ENCODE results near the gene ATP1B3.
"Not testable (repeated sequence)": the region's sequence is repeated elsewhere in the genome, so short reads cannot be mapped to it uniquely, and the experiment has no call there.

ATP1B3 gene

DNA sequence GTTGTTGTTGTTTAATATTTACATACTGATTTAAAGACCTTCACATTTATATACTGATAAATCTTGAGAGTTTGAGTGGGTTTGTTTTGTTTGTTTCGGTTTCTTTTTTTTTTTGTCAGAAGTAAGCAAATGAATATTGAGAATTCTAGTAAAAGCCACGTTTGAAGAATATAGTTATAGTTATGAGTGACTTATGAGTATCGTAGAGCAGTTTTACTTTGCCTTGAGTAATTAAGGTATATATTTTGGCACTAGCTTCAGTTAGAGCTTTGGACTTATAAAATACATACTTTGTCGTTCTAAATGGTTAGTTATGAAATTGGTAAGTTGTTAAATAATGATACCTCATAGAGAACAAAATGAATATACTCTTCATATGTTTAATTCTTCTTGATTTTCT is 27.8 kb downstream of the ATP1B3 start:
- no peak for DNase-seq (ENCODE audit: low read depth in 3 of 3)

DNA sequence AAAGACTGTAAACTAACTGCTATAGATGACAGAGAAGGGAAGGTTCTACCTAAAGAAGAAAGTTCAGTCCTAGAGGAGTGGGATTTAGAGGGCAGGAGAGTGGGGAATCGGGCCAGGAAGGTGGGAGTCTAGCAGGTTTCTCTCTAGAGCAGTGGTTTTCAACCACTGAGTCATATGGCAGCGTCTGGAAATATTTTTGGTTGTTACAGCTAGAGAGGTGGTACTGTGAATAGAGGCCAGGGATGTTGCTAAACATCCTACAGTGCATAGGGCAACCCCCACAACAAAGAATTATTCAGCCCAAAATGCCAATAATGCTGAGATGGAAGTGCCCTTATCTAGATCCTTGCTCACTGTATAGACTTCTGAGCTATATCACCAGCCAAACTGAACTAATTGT is 28.7 kb downstream of the ATP1B3 start:
- DNase-seq (ENCODE audit: low read depth in 3 of 3) = no peak

DNA sequence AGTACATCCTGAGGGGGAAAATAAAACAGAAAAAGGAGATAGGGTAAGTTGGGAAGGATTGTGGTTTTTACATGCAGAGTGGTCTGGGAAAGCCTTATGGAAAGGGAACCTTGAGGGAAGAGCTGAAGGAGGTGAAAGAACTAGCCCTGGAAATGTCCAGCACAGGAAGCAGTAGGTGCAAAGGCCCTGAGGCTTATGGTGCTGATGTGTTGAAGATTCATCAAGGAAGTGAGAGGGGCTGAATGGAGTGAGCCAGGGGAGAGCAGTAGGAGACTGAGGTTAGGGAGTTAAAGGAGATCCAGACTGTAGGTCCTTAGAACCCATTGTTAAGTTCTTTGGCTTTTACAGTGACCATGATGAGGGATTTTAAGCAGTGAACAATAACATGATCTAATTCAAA is 33.0 kb downstream of the ATP1B3 start:
- DNase-seq (ENCODE audit: low read depth in 3 of 3) = no peak

DNA sequence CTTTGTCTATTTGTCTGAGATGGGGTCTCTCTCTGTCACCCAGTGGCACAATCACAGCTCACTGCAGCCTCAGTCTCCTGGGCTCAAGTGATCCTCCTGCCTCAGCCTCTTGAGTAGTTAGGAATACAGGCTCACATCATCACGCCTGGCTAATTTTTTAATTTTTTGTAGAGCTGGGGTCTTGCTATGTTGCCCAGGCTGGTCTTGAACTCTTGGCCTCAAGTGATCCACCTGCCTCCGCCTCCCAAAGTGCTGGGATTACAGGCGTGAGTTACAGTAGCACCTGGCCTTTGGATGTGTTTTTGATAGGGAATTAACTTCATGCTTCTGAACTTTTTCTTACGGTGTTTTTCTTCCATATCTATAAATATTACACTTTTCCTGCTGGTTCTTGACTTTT is 33.5 kb downstream of the ATP1B3 start:
- DNase-seq (ENCODE audit: low read depth in 3 of 3) = not testable (repeated sequence)

DNA sequence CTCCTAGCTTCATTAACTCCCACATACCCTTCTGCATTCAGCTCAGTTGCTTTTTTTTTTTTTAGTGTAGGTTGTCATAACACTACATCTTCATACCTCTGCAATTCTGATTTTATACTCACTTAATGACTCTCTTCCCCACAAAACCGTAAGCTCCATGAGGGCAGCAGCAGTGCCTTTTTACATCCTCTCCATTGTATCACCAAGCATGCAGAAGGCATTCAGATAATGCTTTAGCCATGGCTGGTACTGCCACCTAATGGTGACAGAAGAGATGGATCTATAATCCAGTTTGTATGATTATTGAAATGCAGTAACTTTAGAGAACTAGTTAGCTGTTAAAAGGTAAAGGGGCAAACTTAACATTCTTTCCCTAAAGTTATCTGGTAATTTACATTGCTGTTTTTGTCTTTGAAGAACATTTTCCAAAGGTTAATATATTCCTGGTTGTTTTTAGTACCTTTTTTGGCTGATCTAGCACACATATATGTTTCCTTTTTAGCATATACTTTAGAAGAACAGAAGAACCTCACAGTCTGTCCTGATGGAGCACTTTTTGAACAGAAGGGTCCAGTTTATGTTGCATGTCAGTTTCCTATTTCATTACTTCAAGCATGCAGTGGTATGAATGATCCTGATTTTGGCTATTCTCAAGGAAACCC is 36.8 kb downstream of the ATP1B3 start:
- peak in 2 of 3 experiments; percentile 9 to 23 for DNase-seq (ENCODE audit: low read depth in 3 of 3)

DNA sequence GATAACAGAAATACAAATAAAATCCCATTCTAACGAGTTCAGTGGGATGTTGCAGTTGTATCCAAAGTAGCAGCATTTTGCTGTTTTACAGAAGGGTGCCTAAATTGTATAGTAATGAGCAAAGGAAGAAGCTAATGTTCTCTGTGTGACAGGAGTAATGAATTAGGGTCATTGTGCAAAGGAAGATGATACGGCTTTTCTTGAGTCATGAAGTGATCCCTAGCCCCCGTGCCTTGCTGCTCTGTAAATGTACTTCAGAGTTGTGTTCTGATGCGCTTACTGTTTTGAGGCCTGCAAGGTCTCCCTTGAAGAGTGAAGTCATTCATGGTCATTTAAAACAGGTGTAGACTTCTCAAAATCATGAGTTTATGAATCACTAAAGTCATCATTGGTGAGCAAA is 37.9 kb downstream of the ATP1B3 start:
- DNase-seq (ENCODE audit: low read depth in 3 of 3) = no peak

DNA sequence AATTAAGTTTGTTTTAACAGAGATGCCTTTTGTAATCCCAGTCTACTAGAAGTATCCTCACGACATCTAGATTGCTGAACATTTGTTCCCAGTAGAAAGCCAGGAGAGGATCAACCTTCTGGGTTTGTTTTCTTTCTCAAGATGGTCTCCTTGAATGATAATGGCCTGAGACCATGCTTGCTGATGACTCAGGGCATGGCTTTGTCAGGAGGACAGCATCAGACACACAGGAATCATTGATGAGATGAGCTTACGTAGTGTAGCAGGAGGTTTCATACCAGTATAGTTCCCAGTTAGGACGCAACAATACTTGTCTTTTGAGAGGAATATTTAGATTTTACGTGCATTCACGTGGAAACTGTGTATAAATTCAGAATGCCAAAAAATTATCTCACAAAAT is 38.6 kb downstream of the ATP1B3 start:
- DNase-seq (ENCODE audit: low read depth in 3 of 3) = no peak

DNA sequence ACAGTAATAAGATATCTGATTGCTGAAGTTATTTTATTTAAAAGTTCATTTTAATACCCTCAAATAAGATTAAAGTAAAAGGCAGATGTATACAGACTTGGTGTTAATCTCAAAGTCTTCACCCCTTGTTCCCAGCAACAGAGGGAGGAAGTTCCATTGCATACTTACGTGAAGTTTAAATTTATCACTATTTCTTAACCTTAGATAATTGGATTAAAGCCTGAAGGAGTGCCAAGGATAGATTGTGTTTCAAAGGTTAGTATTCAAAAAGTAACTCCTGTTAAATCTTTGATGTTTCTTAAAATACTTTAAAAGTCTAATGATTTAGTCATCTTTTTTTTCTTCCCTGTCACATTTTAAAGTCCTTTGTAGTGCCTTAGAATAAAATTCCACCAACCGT is 39.3 kb downstream of the ATP1B3 start:
- no peak for DNase-seq (ENCODE audit: low read depth in 3 of 3)

DNA sequence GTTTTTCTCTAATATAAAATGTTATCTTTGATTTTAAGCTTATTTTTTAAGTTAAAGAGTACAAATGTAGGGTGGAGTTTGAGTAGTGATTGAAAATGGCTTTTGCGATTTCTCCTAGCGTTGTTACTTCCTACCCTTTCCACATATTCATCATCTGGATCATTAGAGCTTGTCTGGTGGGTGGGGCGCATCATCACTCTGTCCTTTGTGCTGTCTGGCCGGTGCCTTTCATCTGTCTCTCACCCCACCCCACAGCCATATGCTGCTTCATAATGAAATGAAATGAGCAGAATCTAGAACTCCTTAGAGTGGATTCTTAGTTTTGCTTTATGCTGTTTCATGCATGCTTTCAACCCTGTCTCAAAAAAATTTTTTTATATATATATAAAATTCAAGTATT is 44.3 kb downstream of the ATP1B3 start:
- DNase-seq (ENCODE audit: low read depth in 3 of 3) = no peak

DNA sequence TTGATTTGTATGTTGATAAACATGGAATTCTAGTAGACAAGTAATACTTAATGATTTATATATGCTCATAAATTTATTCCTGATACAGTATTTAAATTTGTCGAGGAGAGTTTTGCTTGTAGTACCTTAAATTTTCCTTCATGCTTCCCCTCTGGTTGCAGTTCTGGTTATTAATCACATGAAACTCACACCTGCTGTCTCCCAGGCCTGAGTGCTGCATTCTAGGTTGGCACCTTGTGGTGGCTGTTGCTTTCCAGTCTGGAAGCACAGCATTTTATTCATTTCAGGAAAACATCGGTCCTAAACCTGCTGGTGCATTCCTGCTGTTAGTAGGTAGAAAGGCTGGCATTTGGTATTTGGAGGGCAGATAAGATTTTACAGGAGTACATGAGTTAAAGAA is 44.9 kb downstream of the ATP1B3 start:
- DNase-seq (ENCODE audit: low read depth in 3 of 3) = no peak

DNA sequence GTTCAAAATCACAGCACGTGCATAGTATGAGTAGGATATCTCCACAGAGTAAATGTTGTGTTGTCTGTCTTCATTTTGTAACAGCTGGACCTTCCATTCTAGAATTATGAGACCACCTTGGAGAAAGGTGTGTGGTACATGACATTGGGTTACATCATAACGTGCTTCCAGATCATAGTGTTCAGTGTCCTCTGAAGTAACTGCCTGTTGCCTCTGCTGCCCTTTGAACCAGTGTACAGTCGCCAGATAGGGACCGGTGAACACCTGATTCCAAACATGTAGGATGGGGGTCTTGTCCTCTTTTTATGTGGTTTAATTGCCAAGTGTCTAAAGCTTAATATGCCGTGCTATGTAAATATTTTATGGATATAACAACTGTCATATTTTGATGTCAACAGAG is 49.2 kb downstream of the ATP1B3 start:
- DNase-seq (ENCODE audit: low read depth in 3 of 3) = not testable (repeated sequence)

DNA sequence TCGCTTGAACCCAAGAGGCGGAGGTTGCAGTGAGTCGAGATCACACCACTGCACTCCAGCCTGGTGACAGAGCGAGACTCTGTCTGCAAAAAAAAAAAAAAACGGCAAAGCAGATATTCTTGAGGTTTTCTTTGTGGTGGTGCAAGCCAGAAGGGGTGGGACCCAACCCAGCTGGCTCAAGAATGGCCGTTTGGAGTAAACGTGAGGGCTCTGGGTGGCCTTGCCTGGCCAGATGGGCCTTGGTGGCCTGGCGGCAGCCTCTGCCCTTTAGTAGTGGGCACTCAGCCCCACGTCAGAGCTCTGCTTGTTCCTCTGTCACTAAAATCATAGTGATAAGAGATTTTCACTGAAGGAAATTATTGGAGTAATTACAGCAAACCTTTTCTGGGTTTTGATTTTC is 50.5 kb downstream of the ATP1B3 start:
- no peak for DNase-seq (ENCODE audit: low read depth in 3 of 3)

DNA sequence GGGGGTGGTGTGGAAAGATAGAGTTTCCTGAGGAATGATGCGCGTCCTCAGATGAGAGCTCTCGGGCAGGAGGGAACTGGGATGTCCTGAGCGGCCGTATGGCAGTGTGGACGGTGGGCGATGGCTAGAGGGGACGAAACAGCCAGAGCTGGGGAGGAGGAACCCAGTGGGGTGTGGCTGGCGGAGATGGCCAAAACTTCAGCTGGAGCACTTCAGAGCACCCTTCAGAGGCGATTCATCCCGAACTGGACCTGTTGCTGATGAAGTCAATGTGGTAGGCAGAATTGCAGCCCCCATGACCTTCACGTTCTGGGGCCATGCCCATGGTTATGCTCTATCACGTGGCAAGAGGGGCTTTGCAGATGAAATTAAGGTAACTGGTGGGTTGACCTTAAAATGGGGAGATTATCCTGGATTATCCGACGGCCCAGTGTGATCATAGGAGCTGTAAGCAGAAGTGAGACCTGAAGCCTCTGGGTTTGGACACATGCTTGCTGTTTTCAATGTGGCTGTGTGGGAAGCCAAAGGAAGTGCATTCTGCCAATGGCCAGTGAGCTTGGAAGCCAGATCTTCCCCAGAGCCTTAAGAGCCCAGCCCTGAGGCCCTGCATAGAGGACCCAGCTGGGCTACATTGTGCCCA is 52.3 kb downstream of the ATP1B3 start:
- no peak for DNase-seq (ENCODE audit: low read depth in 3 of 3)

DNA sequence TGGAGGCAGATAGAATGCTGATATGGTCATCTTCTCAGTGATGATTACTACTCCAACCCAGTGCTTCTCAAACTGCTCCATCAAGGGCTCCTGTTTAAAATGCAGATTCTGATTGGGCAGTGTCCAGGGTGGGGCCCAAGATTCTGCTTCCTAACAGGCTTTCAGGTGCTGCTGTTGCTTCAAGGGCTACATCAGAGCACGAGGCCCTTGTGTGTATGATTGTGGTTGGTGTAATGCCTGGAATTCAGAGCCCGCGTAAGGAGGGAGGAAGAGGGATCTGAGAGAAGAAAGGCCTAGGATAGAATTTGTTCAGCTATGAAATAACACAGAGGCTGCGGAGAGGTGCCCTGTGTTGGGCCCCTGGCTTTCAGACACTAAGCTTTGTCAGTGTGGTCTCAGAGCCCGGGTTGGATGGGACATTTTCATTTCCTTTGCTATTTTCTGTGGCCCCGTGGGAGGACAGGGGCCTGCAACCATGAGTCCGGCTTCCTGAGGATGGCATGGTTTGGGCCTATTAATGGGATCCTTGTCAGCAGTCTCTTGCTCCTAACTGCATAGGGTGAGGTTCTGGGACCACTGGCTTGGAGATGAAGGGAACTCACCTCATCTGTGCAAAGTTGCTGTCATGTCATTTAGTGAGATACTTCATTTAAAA is 53.0 kb downstream of the ATP1B3 start:
- no peak for DNase-seq (ENCODE audit: low read depth in 3 of 3)

DNA sequence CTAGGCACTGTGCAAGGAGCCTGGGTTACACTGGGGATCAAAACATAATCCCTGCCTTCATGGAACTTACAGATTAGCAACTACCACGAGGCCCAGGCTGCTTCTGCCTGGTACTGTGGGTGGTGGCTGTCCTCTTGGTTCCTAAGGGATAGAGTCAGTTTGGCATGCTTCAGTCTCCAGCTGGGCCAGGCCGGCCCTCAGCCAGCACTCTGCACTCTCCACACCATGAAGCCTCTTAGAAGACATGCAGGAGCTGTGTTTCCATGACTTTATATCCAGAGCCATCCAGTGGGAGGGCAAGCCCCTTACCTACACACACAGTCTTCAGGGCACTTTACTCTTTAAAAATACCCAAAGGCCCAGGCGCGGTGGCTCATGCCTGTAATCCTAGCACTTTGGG is 54.4 kb downstream of the ATP1B3 start:
- DNase-seq (ENCODE audit: low read depth in 3 of 3) = no peak

DNA sequence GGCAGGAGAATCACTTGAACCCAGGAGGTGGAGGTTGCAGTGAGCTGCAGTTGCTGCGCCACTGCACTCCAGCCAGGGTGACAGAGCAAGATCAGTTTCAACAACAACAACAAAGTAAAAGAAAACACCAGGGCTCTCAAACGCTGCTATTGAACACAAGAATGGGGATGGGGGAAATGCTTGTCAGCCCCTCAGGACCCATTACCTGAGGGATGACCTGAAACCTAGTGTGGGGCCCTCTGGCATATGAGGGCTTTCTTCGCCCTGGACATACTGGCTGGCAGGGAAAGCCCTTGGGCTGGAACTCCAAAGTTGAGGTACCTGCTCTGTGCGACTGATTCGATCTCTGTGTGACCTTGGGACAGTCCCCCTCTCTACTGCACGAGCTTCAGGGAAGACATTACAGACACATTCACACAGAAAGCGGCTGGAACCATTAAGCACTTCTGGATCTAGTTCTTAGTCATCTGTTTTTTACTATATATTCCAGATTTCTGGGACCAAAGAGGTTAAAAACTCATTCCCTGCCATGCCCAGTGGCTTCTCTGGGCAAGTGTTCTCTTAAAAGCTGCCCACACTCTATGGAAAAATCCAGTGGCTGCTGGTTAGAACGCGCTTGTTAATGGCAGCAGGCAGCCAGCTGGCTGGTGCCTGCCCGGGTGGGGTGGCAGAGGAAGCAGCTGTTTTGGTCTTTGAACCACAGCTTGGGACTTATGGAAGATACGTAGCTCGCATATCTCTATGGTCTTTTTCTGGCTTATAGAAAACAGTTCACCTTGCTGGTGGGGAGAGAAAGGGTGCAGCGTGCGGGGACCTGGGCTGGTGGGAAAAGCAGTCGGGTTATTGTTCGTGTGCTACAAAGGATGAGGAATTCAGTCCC is 57.2 kb downstream of the ATP1B3 start:
- no peak for DNase-seq (ENCODE audit: low read depth in 3 of 3)

DNA sequence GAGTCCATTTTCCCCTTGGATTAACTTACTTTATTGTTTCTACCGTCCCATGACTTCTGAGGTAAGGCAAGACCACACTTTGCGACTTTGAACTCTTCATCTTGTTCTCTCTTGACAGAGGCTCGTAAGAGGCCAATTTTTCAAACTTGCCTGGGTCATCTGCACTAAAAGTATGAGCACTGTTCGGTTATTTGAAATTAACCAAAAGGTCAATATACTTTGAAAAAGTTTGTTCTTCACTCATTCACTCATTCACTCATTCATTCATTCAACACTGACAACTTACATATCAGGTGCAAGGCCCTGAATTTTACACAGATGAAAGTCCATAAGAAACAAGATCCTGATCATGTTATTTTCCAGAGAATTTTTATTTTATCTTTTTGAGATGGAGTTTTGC is 57.9 kb downstream of the ATP1B3 start:
- no peak for DNase-seq (ENCODE audit: low read depth in 3 of 3)

DNA sequence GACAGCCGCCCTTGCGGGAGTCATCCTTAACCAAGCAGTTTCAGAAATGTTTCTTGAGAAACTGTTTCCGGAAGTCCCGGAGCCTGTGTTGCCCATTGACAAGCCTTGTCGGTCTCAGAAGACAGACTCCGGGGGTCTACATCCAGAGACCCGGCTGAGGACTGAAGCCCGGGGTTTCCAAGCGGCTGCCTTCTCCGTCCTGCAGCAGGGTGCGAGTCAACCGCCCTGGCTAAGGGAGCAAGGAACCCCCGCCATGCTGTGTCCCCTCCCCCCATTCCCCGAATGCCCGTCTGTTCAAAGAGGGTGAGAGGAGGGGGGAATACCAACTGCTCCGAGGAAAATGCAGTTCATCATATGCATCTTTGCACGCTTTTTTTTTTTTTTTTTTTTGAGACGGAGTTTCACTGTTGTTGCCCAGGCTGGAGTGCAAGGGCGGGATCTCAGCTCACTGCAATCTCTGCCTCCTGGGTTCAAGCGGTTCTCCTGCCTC is 61.6 kb downstream of the ATP1B3 start:
- DNase-seq (ENCODE audit: low read depth in 3 of 3) = no peak

DNA sequence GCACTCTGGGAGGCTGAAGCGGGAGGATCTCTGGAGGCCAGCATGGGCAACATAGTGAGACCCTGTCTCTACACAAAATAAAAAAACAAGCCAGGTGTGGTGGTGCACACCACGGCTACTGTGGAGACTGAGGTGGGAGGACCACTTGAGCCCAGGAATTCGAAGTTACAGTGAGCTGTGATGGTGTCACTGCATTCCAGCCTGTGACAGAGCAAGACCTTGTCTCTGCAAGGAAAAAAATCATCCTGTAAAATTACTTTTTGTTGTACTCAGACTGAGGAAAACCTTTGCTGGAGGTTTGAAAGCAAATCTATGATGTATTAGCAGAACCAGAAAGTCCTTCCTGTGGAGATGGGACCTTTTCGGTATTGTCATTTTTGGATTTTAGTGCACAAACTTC is 63.3 kb downstream of the ATP1B3 start:
- DNase-seq (ENCODE audit: low read depth in 3 of 3) = no peak

DNA sequence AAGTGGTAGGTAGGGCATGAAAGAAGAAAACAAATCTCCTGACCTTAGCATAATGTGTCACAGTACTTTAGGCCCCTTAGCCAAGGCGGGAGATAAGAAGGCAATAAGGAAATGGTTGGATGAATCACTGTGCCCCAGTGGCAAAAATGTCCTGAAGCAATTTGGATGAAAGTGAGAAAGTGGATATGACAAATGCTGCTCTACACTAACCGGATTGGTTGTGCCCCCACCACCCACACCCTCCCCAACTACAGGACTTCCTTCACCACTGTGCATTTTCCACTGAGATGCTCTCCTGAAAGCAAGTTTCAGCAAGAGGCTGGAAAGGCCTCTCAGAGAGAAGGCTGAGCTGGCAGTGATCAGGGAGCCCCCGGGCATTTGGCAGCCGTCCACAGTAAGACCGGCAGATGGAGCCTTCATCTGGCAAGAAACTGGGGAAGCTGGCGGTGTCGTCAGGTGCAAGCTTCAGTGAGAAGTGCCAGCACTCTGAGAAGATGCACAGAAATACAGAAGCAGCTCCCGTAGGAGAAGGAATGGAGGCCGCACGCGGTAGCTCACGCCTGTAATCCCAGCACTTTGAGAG is 63.8 kb downstream of the ATP1B3 start:
- DNase-seq (ENCODE audit: low read depth in 3 of 3) = peak in 1 of 3 experiments; percentile 60

DNA sequence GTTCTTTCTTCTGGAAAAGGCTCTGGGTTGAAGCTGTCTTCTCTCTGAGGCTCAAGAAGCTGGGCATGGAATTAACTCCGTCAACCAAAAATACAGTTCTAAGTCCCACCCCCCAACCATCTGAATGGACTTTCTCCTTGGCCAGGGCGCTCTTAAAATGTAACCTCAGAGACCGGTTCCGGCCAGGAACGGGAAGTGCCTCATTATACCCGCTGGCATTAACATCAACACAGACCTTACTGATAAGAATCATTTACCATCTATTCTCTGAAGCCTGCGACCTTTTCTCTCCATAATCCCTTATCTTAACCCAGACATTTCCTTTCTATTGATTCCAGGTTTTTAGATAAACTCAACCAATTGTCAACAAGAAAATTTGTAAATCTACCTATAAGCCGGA is 64.7 kb downstream of the ATP1B3 start:
- no peak for DNase-seq (ENCODE audit: low read depth in 3 of 3)

DNA sequence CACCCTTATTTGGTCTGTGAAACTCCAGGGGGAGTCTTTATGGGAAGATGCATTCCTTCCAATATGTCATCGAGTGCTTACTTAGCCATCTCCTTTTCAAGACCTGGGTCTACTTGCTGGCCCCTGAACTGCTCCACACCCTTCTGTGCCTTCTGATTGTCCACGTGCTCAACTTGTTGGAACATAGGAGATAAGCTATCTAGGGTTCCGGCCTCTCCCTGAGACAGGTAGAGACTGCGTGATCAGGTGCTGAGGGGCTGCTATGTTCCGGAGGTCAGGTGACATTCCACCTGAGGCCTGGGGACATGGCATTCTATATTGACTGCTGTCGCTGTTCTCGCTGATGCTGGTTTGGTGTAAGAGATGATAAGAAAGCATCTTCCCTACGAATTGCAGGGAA is 65.6 kb downstream of the ATP1B3 start:
- DNase-seq (ENCODE audit: low read depth in 3 of 3) = no peak
